ENCODE results near the gene DHX32.

- no peak for TF ChIP-seq POLR2A (IDR thresholded peaks at IDR 0.05; ENCODE audit: low read depth, low read length)
- no peak for TF ChIP-seq POLR2AphosphoS5 (IDR thresholded peaks at IDR 0.05; ENCODE audit: low read depth, low read length)
- TF ChIP-seq SPI1 (IDR thresholded peaks at IDR 0.05; ENCODE audit: low read depth, low read length): no peak
These were observed 32.7 kb downstream of the DHX32 start for GRCh38 chr10:125848371-125848770.

Data from GM12891 (cell line).